H1 (cell line): Measurements from ENCODE around the gene FAM170B. TPM values are rescaled to one million over a fixed set of nuclear protein-coding genes. Genes with fewer than 3 reads are reported as not detected.

Source experiments
- HDAC2 ChIP-seq, 2 experiments: fragments of 300-600 bp in 1 of 2; sonication (generic) in 1 of 2; IDR thresholded peaks; 2 replicates each; pipeline ENCODE4 v1.6.1; 2011 to 2012; ENCODE audit warnings: low read depth in 2 of 2, low read length in 2 of 2, mild to moderate bottlenecking in 2 of 2, moderate library complexity in 2 of 2, borderline replicate concordance in 1 of 2, inconsistent platforms in 1 of 2
- KDM5A ChIP-seq: fragments of 200-600 bp; IDR thresholded peaks from 2 replicates; pipeline ENCODE4 v1.7.1; 2012; ENCODE audit warnings: mild to moderate bottlenecking, low read length, inconsistent platforms, mixed read lengths
- POU5F1 ChIP-seq: IDR thresholded peaks from 2 replicates; pipeline ENCODE4 v1.6.1; 2011; ENCODE audit warnings: low read depth, mild to moderate bottlenecking, low read length, moderate library complexity
- SUZ12 ChIP-seq: fragments of 200-600 bp; sonication (generic); IDR thresholded peaks from 2 replicates; pipeline ENCODE4 v1.6.1; 2012; ENCODE audit warnings: mild to moderate bottlenecking, inconsistent platforms, low read length, moderate library complexity, mixed read lengths
- polyA plus RNA-seq, 7 experiments: library from polyadenylated mRNA; depleted of rRNA in 3 of 7; stranded (reverse) in 5 of 7; unstranded in 2 of 7; fragments of >200 nt in 5 of 7; fragments of 200-250 nt in 2 of 7; gene quantifications; 1 replicate in 5 of 7; 2 replicates in 1 of 7; 4 replicates in 1 of 7; pipeline versions ENCODE4 v1.2.1 to v1.2.3, GENCODE V29; 2011 to 2013; ENCODE audit warnings: missing spikeins in 2 of 7, mixed read lengths in 2 of 7
- total RNA-seq: library from RNA; stranded (reverse); fragmentation: NEBNext Ultra II Directional; extraction: Animal tissue kit (Norgen Biotek cat#: 25700); gene quantifications from 2 replicates; pipeline ENCODE4 v1.2.1, GENCODE V29; 2021
- TF ChIP-seq, protein P1 (sequence below): fragments of 300-600 bp; sonication (generic); IDR thresholded peaks from 2 replicates; pipeline ENCODE4 v1.7.1; 2012; ENCODE audit warnings: low read length, moderate library complexity, mild to moderate bottlenecking, inconsistent platforms; ENCODE audit not compliant: insufficient replicate concordance

FAM170B gene
- total and polyA plus RNA-seq, 2 of the 8 experiments (the other 6 are each of a cell fraction or from before 2014, with no cell fraction given): not detected

DNA sequence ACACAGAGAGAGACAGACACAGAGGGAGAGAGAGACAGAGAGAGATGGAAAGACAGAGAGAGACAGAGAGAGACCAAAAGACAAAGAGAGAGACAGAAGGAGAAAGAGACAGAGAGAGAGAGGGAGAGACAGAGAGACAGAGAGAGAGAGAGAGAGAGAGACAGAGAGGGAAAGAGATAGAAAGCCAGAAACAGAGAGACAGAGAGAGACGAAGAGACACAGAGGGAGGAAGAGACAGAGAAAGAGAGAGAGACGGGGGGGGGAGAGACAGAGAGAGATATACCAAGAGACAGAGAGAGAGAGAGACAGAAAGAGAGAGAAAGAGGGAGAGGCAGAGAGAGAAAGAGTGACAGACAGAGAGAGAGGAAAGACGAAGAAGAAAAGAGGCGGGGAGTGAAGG lies 28.7 kb downstream of the FAM170B start (continued):
- no peak for TF ChIP-seq KDM5A
- TF ChIP-seq, protein P1, sequence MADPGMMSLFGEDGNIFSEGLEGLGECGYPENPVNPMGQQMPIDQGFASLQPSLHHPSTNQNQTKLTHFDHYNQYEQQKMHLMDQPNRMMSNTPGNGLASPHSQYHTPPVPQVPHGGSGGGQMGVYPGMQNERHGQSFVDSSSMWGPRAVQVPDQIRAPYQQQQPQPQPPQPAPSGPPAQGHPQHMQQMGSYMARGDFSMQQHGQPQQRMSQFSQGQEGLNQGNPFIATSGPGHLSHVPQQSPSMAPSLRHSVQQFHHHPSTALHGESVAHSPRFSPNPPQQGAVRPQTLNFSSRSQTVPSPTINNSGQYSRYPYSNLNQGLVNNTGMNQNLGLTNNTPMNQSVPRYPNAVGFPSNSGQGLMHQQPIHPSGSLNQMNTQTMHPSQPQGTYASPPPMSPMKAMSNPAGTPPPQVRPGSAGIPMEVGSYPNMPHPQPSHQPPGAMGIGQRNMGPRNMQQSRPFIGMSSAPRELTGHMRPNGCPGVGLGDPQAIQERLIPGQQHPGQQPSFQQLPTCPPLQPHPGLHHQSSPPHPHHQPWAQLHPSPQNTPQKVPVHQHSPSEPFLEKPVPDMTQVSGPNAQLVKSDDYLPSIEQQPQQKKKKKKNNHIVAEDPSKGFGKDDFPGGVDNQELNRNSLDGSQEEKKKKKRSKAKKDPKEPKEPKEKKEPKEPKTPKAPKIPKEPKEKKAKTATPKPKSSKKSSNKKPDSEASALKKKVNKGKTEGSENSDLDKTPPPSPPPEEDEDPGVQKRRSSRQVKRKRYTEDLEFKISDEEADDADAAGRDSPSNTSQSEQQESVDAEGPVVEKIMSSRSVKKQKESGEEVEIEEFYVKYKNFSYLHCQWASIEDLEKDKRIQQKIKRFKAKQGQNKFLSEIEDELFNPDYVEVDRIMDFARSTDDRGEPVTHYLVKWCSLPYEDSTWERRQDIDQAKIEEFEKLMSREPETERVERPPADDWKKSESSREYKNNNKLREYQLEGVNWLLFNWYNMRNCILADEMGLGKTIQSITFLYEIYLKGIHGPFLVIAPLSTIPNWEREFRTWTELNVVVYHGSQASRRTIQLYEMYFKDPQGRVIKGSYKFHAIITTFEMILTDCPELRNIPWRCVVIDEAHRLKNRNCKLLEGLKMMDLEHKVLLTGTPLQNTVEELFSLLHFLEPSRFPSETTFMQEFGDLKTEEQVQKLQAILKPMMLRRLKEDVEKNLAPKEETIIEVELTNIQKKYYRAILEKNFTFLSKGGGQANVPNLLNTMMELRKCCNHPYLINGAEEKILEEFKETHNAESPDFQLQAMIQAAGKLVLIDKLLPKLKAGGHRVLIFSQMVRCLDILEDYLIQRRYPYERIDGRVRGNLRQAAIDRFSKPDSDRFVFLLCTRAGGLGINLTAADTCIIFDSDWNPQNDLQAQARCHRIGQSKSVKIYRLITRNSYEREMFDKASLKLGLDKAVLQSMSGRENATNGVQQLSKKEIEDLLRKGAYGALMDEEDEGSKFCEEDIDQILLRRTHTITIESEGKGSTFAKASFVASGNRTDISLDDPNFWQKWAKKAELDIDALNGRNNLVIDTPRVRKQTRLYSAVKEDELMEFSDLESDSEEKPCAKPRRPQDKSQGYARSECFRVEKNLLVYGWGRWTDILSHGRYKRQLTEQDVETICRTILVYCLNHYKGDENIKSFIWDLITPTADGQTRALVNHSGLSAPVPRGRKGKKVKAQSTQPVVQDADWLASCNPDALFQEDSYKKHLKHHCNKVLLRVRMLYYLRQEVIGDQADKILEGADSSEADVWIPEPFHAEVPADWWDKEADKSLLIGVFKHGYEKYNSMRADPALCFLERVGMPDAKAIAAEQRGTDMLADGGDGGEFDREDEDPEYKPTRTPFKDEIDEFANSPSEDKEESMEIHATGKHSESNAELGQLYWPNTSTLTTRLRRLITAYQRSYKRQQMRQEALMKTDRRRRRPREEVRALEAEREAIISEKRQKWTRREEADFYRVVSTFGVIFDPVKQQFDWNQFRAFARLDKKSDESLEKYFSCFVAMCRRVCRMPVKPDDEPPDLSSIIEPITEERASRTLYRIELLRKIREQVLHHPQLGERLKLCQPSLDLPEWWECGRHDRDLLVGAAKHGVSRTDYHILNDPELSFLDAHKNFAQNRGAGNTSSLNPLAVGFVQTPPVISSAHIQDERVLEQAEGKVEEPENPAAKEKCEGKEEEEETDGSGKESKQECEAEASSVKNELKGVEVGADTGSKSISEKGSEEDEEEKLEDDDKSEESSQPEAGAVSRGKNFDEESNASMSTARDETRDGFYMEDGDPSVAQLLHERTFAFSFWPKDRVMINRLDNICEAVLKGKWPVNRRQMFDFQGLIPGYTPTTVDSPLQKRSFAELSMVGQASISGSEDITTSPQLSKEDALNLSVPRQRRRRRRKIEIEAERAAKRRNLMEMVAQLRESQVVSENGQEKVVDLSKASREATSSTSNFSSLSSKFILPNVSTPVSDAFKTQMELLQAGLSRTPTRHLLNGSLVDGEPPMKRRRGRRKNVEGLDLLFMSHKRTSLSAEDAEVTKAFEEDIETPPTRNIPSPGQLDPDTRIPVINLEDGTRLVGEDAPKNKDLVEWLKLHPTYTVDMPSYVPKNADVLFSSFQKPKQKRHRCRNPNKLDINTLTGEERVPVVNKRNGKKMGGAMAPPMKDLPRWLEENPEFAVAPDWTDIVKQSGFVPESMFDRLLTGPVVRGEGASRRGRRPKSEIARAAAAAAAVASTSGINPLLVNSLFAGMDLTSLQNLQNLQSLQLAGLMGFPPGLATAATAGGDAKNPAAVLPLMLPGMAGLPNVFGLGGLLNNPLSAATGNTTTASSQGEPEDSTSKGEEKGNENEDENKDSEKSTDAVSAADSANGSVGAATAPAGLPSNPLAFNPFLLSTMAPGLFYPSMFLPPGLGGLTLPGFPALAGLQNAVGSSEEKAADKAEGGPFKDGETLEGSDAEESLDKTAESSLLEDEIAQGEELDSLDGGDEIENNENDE: no peak
- TF ChIP-seq HDAC2 (IDR thresholded peaks at IDR 0.05; ENCODE audit: borderline replicate concordance in 1 of 2, low read depth in 2 of 2, low read length in 2 of 2): no peak
- TF ChIP-seq POU5F1: no peak
- TF ChIP-seq SUZ12: no peak
- TF ChIP-seq, all 59 proteins: peak for 0
